Hindlimb muscle (tissue), 1 donor: Measurements from ENCODE around the gene HTD2. TPM values are rescaled to one million over a fixed set of nuclear protein-coding genes. Genes with fewer than 3 reads are reported as not detected.
"Not testable (repeated sequence)": the region's sequence is repeated elsewhere in the genome, so short reads cannot be mapped to it uniquely, and the experiment has no call there.

Experiments used
- DNase-seq: peaks from one replicate; pipeline ENCODE4 v3.0.0-alpha.2; 2013
- polyA plus RNA-seq: library from polyadenylated mRNA; unstranded; fragments of 120-200 nt; gene quantifications from one replicate; pipeline ENCODE4 v1.2.1, GENCODE V29; 2013; ENCODE audit not compliant: insufficient read length

HTD2 gene
- polyA plus RNA-seq, result 15.5 TPM

DNA sequence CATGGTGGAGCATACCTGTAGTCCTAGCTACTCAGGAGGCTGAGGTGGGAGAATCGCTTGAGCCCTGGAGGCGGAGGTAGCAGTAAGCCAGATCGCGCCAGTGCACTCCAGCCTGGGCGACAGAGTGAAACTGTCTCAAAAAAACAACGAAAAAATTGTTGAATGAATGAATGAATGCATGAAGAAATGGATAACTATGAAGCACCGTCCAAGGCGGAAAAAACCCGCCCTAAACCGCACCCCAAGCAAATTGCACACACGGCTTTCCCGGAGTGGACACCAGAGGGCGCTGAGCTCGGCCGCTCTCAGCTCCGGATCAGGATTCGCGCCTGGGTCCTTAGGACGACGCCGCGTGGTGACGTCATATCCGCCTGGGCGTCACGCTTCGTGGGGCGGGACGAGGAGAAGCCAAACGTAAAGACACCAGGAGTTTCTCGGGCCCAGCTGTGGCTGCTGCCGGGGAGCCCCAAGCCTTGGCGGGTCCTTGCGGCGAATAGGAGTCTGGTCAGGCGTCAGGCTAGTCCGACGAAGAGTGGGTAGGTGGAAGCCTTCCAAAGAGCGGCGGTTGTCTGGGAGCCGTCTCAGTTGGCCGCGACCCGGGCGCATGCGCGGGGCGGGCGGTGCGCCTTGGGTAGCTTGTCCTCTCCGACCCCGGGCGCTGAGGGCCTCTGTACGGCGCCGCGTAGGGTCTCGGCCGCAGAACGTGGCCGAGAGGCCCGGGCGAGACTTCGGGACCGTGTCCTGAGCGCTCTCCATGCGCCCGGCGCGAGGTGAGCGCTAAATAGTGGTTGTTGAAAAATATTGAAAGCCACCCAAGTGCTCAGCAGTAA lies at the start of gene HTD2, which contains the start of gene RPP14:
Gene HTD2, plus strand, starts transcription at position 639 of the 830 bp plus-strand sequence. CDS start 11,094 bp downstream, outside the sequence.
Gene RPP14, plus strand, starts transcription at position 364 of the 830 bp plus-strand sequence. CDS start 4,085 bp downstream, outside the sequence.
- peak; percentile 99 for DNase-seq

DNA sequence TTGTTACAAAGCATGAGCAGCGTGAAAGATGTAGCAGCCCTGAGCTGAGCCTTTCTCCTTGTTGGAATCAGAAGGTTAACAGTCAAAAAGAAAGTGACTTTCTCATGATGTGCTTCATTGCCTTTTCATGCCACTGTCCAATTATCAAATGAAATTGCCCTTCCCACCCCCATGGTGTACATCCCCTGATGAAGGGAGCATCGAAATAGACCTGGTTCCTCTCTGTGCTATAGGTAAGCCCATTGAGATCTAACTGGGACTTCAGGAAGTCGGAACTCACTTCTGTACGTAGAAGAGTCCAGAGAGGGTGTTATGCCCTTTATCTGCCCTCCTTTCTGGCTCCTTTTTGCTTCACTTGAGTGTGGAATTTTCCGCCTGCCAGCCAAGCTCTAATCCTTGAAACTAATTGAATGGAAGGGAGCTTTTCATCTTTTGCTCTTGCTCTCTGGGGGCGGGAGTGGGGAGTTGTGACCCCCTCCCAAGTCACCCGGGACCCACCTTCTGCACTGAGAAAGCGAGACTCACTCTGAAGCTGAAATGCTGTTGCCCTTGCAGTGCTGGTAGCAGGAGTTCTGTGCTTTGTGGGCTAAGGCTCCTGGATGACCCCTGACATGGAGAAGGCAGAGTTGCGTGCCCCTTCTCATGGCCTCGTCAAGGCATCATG lies 47.8 kb upstream of the HTD2 start:
- no peak for DNase-seq

DNA sequence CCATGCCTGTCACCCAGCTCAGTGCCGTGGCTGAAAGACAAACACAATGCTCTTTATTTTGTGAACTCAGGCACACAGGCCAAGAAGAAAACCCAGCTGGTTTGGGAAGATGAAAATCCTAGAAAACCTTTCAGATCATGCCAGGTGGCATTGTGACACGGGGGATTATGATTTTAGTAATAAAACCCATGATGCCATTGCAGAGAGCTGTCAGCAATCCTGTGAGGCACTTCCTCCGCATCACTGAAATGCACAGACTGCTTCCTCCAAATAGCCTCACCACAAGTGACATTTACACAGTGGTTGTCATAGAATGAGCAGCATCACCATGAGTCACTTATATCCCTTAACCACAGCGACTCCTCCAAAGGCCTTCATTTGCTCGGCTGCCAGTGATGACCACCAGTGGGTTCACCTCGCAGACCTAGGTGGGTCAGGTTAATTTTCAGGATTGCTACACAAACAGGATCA lies 46.0 kb upstream of the HTD2 start:
- no peak for DNase-seq

DNA sequence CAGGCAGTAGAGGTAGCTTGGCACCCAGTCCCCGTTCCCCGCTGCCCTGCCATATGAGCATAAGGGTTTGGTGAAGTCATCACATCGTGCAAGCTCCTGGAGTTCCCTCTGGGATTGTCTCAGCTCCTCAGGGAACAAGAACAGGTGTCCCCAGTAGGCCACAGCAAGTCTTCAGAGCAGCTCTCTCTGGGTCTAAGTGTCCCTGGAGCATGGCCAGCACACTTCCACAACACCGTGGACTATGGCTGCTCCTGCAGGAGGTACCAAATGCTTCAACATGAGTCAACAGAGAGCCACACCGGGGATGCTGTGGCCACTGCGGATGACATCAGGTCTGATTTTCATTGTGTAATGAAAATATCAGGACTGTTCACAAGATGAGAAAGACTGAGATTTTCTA lies 45.6 kb upstream of the HTD2 start:
- DNase-seq, result no peak

DNA sequence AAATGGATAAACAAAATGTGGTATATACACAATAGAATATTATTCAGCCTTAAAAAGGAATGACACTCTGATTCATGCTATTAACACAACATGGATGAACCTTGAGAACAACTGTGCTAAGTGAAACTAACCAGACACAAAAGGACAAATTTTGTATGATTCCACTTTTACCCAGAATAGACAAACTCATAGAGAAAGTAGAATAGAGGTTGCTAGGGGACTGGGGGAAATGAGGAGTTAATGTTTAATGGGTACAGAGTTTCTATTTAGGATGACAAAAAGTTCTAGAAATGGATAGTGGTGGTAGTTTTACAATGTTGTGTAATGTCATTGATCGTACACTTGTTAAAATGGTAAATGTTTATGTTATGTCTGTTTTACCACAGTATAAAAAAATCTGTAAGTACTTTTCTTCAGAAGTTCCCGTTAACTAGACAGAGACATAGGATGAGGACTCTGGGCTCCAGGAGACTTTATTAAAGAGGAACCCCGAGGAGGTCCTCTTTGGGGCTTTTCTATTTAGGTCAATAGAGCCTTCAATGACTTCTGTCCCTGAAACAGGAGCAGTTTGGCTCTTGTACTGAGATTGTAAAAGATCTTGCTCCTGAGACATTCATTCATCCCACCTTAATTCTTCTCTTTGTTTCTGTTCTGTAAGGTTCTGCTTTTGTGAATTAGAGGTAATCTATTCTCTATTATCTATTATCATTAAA lies 44.2 kb upstream of the HTD2 start:
- DNase-seq, result no peak

DNA sequence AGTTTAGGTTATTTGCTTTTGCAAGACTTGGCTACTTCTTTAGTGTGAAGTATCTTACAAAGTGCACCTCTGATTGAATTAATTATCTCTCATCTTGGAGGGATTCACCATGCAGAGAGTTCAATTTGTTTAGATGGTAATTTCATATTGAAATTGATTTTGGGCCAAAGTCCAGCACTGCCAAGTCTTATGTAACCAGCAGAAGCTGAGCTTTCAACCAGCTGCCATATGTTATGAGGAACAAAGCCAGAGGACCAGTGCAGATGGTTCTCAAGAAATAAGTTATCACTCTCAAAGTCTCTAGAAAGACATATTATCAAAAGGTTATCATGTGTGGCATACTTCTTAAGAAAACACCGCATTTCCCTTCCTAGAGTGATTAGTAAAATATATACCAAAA lies 39.7 kb upstream of the HTD2 start:
- DNase-seq, result no peak

DNA sequence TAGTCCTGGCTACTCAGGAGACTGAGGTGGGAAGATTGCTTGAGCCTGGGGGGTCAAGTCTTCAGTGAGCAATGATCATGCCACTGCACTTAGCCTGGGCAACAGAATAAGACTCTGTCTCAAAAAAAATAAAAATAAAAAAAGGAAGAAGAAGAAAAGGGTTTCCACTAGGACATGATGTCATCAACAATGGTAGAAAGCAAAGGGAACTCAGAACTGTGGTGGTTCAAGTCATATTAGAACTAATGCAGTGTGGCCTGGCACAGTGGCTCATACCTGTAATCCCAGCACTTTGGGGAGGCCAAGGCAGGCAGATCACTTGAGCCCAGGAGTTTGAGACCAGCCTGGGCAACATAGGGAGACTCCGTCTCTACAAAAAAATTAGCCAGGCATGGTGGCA lies 38.8 kb upstream of the HTD2 start:
- DNase-seq, result not testable (repeated sequence)

DNA sequence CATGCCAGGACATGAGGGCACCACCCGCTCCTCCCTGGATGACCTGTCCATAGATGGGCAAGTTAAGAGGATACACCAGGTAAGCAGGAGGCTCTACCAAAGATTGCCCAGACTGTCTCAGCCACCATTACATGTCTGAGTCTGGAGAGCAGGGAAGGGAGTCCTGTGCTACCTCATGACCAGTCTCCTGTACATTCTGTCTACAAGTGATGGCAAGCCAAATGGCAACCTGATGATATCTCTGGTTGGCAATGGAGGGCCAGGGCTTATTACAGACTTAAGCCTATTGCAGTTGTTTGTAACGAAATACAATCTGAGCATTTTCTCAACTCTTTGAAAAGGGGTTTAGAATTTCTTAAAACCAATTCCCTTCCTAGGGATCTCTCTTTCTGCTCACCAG lies 37.0 kb upstream of the HTD2 start:
- no peak for DNase-seq

DNA sequence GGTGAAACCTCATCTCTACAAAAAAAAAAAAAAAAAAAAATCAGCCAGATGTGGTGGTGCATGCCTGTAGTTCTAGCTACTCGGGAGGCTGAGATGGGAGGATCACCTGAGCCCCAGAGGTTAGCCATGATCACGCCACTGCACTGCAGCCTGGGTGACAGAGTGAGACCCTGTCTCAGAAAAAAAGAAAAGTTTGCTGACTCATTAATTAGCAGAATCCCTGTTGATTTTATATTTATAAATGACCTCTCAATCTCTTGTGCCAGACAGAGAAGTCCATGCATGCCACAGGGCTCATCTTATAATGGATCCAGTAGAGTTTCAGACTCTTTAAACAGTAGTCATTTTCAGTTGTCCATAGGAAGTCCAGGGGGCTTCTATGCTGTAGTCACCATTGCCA lies 35.8 kb upstream of the HTD2 start:
- DNase-seq, result no peak

DNA sequence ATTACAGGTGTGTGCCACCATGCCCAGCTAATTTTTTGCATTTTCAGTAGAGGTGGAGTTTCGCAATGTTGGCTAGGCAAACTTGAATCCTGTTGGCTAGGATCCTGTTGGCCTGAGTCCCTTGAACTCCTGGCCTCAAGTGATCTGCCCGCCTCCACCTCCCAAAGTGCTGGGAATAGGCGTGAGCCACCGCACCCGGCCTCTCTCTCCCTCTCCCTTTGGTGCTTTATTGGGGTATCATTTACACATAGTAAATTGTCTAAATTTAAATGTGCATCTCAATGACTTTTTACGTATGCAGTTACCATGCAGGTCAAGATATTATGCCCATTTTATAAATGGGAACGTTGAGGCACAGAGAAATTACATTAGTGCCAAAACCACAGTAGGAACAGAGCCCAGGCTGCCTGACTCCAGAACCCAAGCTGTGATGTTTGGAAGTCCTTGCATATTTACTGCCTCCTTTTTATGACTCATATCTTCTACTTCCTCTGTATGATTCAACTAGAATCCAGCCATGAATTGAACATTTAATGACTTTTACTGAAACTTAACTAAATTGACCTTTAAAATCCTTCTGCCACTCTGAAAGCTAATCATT lies 34.3 kb upstream of the HTD2 start:
- DNase-seq, result no peak

DNA sequence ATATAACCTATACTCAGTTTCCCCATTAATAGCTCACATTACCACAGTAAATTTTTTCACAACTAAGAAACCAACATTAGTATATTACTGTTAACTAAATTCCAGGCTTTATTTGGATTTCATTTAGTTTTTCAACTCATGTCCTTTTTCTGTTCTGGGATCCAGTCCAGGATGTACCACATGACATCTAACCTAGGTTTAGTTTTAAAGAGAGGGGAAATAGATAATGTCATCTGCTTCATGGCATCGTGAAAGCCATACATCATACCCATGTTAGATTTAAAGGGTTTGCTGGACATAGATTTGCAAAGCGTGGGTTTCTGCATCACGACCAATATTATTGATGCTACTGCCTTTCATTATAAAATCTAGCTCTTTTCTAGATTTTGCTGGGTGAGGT lies 33.4 kb upstream of the HTD2 start:
- DNase-seq, result no peak

DNA sequence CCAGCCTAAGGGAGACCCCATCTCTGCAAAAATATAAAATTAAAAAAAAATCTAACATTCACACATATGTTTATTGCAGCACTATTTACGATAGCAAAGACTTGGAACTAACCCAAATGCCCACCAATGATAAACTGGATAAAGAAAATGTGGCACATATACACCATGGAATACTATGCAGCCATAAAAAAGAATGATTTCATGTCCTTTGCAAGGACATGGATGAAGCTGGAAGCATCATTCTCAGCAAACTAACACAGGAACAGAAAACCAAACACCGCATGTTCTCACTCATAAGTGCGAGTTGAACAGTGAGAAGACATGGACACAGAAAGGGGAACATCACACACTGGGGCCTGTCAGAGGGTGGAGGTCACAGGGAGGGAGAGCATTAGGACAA lies 33.0 kb upstream of the HTD2 start:
- not testable (repeated sequence) for DNase-seq

DNA sequence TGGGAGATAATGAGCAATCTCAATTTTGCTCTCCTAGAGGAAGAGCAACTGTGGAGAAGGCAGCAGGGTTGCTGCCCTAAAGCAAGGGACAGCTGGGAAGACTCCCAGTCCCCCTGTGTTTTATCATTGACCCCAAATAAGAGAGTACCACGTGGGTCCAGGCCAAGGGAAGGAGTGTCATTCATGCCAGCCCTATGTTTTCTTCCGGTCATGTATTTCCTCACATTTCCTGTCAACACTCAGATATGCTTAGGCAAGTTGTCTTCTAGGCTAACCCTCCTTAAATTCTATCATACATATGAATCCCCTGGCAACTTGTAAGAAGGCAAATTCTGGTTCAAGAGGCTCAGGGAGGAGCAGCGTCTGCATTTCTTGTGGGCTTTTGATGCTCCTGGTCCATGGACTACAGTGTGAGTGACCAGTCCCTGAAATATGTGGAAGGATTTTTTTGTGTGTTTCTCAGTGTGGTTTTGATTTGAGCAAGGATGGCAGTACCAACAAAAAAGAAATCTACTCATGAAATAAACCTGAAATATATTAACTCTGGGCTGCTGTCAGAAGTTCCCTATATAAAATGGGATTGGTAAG lies 32.2 kb upstream of the HTD2 start:
- no peak for DNase-seq

DNA sequence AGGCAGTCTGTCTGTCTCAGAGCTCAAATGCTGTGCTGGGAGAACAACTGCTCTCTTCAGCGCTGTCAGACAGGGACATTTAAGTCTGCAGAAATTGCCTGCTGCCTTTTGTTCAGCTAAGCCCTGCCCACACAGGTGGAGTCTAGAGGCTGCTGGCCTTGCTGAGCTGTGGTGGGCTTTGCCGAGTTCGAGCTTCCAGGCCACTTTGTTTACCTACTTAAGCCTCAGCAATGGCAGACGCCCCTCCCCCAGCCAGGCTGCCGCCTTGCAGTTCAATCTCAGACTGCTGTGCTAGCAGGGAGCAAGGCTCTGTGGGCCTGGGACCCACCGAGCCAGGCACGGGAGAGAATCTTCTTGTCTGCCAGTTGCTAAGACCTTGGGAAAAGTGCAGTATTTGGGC lies 25.3 kb upstream of the HTD2 start:
- DNase-seq, result no peak

DNA sequence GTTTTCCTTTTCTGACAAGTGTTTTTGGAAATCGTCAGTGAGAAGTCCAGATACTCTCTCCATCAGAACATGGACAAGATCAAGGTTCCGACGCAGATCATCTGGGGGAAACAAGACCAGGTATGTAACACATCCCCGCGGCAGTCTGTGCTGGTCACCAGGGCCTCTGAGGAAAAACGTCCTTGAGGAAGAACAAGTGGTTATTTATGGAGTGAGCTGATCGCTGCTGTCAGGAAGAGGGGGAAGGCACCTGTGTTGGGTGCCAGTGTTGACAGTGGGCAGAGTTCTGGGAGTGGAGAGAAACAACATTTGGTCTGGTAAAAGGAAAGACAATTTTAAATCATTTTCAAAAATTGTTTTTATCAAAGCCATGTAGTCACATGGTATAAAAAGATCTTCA lies 21.0 kb upstream of the HTD2 start:
- no peak for DNase-seq

DNA sequence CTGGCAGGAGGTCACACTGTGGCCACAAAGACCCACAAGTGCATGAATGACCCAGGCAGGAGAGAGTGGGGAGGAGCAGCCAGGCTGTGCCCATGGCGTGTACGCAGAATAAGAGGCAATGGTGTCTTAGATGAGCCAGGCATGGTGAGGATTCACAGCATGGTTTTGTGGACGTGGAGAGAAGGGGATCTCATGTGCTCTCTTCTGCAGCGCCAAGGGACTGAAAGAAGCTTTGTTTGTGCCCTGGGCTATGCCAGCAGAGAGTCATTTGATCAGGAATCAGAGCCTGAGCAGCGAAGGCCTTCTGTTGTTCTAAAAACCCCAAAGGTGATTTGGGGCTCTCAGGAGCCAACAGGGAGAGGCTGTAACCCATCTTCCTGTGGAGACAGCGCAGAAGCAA lies 19.0 kb upstream of the HTD2 start:
- no peak for DNase-seq

DNA sequence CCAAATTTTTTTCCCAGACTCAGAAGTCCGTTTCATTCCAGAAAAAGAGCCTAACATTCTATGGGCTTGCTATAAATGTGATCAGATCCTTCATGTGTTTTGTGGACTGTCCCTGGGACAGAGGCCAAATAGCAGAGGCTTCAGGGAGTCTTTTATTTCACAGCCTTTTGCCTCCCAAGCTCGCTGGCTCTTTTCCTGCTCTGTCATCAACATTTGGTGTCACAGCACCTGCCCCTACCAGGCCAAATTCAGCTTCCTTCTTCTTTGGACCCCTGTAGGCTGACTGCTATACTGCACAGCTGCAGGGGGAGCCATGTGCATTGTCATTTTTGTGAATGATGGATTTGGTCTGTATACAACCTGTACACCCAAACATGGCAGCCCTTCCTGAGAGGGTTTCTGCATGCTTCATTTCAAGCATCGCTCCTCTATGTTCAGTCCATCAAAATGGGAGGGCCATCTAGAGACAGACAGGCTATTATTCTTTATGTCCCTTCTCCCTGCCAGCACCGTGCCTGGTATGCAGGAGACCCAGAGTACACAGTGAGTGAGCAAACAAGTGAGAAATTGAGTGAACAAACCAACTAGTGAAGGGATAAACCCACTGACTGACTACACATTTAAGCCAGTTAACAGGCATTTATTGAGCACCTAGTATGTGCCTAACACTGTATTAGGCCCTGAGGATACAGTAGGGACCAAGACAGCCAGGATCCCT lies 18.1 kb upstream of the HTD2 start:
- DNase-seq, result no peak

DNA sequence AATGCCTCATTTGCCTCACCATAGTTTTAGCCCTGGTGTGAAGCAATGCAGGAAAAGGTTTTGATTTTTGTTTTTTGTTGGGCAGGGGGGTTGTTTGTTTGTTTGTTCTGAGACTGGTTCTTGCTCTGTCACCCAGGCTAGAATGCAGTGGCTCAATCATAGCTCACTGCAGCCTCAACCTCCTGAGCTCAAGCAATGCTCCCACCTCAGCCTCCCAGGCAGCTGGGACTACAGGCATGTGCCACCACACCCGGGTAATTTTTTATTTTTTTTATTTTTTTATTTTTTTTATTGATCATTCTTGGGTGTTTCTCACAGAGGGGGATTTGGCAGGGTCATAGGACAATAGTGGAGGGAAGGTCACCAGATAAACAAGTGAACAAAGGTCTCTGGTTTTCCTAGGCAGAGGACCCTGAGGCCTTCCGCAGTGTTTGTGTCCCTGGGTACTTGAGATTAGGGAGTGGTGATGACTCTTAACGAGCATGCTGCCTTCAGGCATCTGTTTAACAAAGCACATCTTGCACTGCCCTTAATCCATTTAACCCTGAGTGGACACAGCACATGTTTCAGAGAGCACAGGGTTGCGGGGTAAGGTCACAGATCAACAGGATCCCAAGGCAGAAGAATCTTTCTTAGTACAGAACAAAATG lies 17.2 kb upstream of the HTD2 start:
- DNase-seq, result not testable (repeated sequence)

DNA sequence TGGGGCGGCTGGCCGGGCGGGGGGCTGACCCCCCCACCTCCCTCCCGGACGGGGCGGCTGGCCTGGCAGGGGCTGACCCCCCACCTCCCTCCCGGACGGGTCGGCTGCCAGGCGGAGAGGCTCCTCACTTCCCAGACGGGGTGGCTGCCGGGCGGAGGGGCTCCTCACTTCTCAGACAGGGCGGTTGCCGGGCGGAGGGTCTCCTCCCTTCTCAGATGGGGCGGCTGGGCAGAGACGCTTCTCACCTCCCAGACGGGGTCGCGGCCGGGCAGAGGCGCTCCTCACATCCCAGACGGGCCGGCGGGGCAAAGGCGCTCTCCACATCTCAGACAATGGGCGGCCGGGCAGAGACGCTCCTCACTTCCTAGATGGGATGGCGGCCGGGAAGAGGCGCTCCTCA lies 15.9 kb upstream of the HTD2 start:
- not testable (repeated sequence) for DNase-seq

DNA sequence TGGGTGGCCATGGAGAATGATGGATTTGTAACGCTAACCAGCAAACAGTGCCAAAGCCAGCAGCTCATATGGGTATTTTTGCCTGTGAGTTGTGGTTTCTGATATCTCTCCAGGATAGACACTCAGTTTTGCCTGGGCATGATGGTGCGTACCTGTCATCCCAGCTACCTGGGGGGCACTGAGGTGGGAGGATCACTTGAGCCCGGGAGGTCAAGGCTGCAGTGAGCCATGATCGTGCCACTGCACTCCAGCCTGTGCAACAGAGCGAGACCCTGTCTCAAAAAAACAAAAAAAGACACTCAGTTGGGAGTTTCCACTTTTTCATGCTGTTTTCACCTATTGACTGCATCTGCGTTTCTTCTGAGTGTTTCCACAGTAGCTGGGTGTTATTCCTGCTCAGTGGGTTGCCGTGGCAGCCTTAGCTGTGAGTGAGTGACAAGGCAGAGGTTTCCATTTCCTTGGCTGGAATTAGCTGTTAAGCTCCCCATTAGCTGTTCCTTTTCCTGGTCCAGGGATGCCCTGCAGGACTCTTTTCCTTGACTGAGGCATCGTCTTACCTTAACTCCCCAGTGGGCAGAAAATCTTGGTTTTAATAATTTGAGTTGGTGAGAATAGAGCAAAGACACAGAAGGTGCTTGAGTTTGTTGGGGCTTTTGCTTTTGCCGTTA lies 14.5 kb upstream of the HTD2 start:
- DNase-seq, result no peak

DNA sequence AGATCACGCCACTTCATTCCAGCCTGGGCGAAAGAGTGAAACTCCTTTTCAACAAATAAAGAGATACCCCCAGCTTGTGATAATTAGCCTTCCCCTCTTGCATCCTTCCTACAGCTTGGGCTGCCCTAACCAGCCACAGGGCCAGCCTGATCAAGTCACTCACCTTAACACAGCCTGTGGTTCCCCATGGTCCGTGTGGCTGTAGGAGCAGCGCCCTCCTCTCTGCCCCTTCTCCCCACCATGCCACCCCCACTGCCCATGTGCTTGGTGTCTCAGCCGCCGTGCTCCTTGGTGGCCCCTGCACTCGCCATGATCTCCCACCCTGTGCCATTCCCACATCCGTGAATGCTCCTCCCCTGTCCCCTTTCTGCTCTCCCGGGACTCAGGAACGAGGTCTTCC lies 13.5 kb upstream of the HTD2 start:
- DNase-seq, result no peak
